ENCODE data around the gene INTS13. TPM values are rescaled to one million over a fixed set of nuclear protein-coding genes. Genes with fewer than 3 reads are reported as not detected.

The INTS13 gene
- total RNA-seq, 1 experiment from 2014 or later, result 50.5 TPM

DNA sequence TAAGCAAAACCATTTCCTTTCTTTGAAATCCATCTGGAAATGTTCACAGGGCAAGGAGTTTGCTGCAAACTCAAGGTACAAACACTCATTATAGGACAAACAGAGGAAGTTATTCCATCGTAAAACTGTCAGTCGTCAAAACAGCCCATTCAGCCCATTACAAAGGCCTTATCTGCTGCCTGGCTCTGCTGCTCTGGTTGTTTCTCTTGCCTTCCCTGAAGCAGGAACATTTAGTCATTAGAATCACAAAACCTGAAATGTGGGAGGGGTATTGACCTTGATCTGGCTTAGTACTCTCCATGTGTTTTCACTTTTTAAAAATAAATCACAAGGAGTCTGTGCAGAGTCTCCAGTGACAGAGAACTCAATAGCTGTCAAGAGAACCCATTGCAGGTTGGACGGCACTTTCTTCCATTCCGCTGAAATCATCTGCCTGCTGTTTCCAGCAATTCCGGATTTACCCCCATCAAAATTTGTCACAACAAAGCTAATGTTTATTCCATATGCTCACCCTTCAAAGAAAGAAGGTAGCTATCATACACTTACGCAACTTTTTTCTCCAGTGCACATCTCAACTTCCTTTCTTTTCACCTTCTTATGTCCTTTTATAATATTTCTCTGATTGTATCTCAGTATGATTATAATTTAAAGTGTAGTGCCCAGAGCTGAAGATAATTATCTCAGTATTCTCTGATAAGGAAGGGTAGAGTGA is 80.2 kb downstream of the INTS13 start (continued):
- TF ChIP-seq, protein P1, sequence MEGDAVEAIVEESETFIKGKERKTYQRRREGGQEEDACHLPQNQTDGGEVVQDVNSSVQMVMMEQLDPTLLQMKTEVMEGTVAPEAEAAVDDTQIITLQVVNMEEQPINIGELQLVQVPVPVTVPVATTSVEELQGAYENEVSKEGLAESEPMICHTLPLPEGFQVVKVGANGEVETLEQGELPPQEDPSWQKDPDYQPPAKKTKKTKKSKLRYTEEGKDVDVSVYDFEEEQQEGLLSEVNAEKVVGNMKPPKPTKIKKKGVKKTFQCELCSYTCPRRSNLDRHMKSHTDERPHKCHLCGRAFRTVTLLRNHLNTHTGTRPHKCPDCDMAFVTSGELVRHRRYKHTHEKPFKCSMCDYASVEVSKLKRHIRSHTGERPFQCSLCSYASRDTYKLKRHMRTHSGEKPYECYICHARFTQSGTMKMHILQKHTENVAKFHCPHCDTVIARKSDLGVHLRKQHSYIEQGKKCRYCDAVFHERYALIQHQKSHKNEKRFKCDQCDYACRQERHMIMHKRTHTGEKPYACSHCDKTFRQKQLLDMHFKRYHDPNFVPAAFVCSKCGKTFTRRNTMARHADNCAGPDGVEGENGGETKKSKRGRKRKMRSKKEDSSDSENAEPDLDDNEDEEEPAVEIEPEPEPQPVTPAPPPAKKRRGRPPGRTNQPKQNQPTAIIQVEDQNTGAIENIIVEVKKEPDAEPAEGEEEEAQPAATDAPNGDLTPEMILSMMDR (IDR thresholded peaks at IDR 0.05 in 2 of 3, conservative IDR thresholded peaks at IDR 0.05 in 1 of 3; ENCODE audit: borderline replicate concordance in 1 of 3, insufficient read depth in 1 of 3, low read depth in 2 of 3, low read length in 2 of 3), result no peak
- no peak for TF ChIP-seq POLR2AphosphoS5 (IDR thresholded peaks at IDR 0.05; ENCODE audit: low read depth, low read length)
- TF ChIP-seq YY1 (IDR thresholded peaks at IDR 0.05; ENCODE audit: extremely low read depth, insufficient replicate concordance, low read depth, low read length), result no peak
- no peak for TF ChIP-seq SIN3A (IDR thresholded peaks at IDR 0.05; ENCODE audit: low read depth)

DNA sequence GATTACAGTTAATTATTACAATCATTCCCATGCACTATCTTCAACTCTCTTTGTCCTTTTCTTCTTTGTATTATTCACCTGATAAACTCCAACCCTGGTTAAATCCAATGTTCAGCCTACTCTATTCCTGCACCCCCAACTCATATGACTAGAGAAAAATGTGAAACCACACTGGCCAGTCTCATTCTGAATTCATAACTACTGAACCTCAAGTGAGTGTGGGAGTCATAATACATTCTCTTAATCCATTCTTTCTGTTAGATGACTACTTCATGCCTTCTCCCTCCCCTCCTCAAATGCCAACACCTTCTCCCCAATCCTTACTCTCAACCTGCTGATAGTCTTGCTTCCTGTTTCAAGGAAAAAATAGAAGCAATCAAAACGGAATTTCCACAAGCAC is 82.4 kb downstream of the INTS13 start:
- H3K4me3 ChIP-seq (replicated peaks in 1 of 2; ENCODE audit: low read depth in 1 of 2, low read length in 2 of 2), result no peak overlapping the region
- RAD21 ChIA-PET (ENCODE audit: low non-redundant PET in 1 of 2, low total read pairs in 2 of 2, uncharacterized antibody in 2 of 2, unreplicated experiment in 2 of 2), result no interaction called here
- H3K79me2 ChIP-seq (ENCODE audit: insufficient read depth, low read length), result no peaks in the 10 kb centered on the region
- DNase-seq (ENCODE audit: low read depth, low spot score) (no peak), ATAC-seq (no peak)
- CTCF ChIA-PET, result interaction anchor here (1.1 to 1.8 kb wide), 3 partner anchors 23 to 161 kb away, joined by 3 to 5 read pairs (median 4); no protein-coding TSS in a partner anchor
- no peaks in the 10 kb centered on the region for H3K27me3 ChIP-seq (ENCODE audit: insufficient read depth, low read length)
- POLR2A ChIA-PET, result no interaction called here
- no peaks in the 10 kb centered on the region for H4K20me1 ChIP-seq (ENCODE audit: insufficient read depth)
- H2AFZ ChIP-seq (ENCODE audit: low read depth, low read length, poor library complexity, severe bottlenecking), result no peak overlapping the region
- no peaks in the 10 kb centered on the region for H3K36me3 ChIP-seq (ENCODE audit: control insufficient read depth in 1 of 2, insufficient read depth in 2 of 2, low read length in 2 of 2)
- no TSS peak for BruUV-seq (replicated peaks)
- H3K4me2 ChIP-seq (ENCODE audit: low read length), result no peak overlapping the region
- no peak overlapping the region for H3K9ac ChIP-seq (ENCODE audit: low read length)
- H3K9me3 ChIP-seq (ENCODE audit: control insufficient read depth in 1 of 2, insufficient read depth in 1 of 2, low read depth in 1 of 2, low read length in 2 of 2), result no peaks in the 10 kb centered on the region
- H3K27ac ChIP-seq (ENCODE audit: low read depth, low read length), result no peak overlapping the region
- 0 out of 2 replicates have a peak, but pooled peaks cover 3% of the 10 kb centered on the region for H3K9me2 ChIP-seq (ENCODE audit: insufficient read depth)
- 0 out of 4 replicates have a peak, but pooled peaks cover 0 to 3% of the 10 kb centered on the region in 2 experiments for H3K4me1 ChIP-seq (ENCODE audit: control insufficient read depth in 1 of 2, insufficient read depth in 2 of 2, low read length in 2 of 2)
- intact Hi-C loops (cut with micrococcal nuclease), result loop anchor here (10.0 kb wide), 1 partner anchor 849 kb away; no protein-coding TSS in a partner anchor
- no peak for TF ChIP-seq RAD21 (IDR thresholded peaks at IDR 0.05; ENCODE audit: low read depth)
- no peak for TF ChIP-seq EZH2 (IDR thresholded peaks at IDR 0.05)
- no peak for TF ChIP-seq SP1 (IDR thresholded peaks at IDR 0.05; ENCODE audit: low read depth)
- TF ChIP-seq, protein P2, sequence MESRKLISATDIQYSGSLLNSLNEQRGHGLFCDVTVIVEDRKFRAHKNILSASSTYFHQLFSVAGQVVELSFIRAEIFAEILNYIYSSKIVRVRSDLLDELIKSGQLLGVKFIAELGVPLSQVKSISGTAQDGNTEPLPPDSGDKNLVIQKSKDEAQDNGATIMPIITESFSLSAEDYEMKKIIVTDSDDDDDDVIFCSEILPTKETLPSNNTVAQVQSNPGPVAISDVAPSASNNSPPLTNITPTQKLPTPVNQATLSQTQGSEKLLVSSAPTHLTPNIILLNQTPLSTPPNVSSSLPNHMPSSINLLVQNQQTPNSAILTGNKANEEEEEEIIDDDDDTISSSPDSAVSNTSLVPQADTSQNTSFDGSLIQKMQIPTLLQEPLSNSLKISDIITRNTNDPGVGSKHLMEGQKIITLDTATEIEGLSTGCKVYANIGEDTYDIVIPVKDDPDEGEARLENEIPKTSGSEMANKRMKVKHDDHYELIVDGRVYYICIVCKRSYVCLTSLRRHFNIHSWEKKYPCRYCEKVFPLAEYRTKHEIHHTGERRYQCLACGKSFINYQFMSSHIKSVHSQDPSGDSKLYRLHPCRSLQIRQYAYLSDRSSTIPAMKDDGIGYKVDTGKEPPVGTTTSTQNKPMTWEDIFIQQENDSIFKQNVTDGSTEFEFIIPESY (IDR thresholded peaks at IDR 0.05; ENCODE audit: extremely low read depth, insufficient replicate concordance, low read length), result no peak
- no peak for TF ChIP-seq CEBPB (IDR thresholded peaks at IDR 0.05; ENCODE audit: low read depth)
- no peak for TF ChIP-seq JUND (IDR thresholded peaks at IDR 0.05)
- no peak for TF ChIP-seq EGR1 (IDR thresholded peaks at IDR 0.05; ENCODE audit: low read depth)
- TF ChIP-seq POLR2A (IDR thresholded peaks at IDR 0.05; ENCODE audit: borderline replicate concordance, extremely low read depth, insufficient read depth, insufficient read length), result no peak
- no peak for TF ChIP-seq YY1 (IDR thresholded peaks at IDR 0.05; ENCODE audit: extremely low read depth, insufficient replicate concordance, low read depth, low read length)
- no peak for TF ChIP-seq ZFX (IDR thresholded peaks at IDR 0.05)
- TF ChIP-seq CBX3 (IDR thresholded peaks at IDR 0.05; ENCODE audit: low read depth), result no peak
- TF ChIP-seq, protein P1 (IDR thresholded peaks at IDR 0.05 in 2 of 3, conservative IDR thresholded peaks at IDR 0.05 in 1 of 3; ENCODE audit: borderline replicate concordance in 1 of 3, insufficient read depth in 1 of 3, low read depth in 2 of 3, low read length in 2 of 3), result no peak
- no peak for TF ChIP-seq SRF (IDR thresholded peaks at IDR 0.05; ENCODE audit: low read depth)
- TF ChIP-seq, protein P3, sequence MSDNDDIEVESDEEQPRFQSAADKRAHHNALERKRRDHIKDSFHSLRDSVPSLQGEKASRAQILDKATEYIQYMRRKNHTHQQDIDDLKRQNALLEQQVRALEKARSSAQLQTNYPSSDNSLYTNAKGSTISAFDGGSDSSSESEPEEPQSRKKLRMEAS (IDR thresholded peaks at IDR 0.05), result no peak
- TF ChIP-seq, protein P4, sequence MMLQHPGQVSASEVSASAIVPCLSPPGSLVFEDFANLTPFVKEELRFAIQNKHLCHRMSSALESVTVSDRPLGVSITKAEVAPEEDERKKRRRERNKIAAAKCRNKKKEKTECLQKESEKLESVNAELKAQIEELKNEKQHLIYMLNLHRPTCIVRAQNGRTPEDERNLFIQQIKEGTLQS (IDR thresholded peaks at IDR 0.05), result no peak
- no peak for TF ChIP-seq FOSL1 (IDR thresholded peaks at IDR 0.05; ENCODE audit: low read depth)
